K562 (cell line): ENCODE measurements around the gene TMEM131L. TPM values are rescaled to one million over a fixed set of nuclear protein-coding genes. Genes with fewer than 3 reads are reported as not detected.

Experiments used
- BRF1 ChIP-seq: IDR thresholded peaks from 3 replicates; pipeline ENCODE4 v1.6.1; 2011; ENCODE audit warnings: borderline replicate concordance, mild to moderate bottlenecking; ENCODE audit not compliant: insufficient read length; ENCODE audit errors: extremely low read depth
- E2F4 ChIP-seq: sonication (generic); formaldehyde crosslinking; IDR thresholded peaks from 2 replicates; pipeline ENCODE4 v1.8.0; 2022; ENCODE audit warnings: mild to moderate bottlenecking, low read depth, missing genetic modification reagents
- MLX ChIP-seq, 2 experiments: fragments of 450-650 bp in 1 of 2; sonication (generic) in 1 of 2; formaldehyde crosslinking; conservative IDR thresholded peaks; 2 replicates each; pipeline versions ENCODE4 v1.4.0 to v1.8.1; 2020 to 2022; ENCODE audit warnings: mild to moderate bottlenecking in 1 of 2, missing genetic modification reagents in 1 of 2
- NCOA1 ChIP-seq: fragments of 450-650 bp; IDR thresholded peaks from 2 replicates; pipeline ENCODE4 v1.6.1; 2016; ENCODE audit warnings: low read depth
- NONO ChIP-seq, 2 experiments: fragments of 200-400 bp in 1 of 2; fragments of 450-650 bp in 1 of 2; formaldehyde crosslinking in 1 of 2; IDR thresholded peaks; 2 replicates each; pipeline ENCODE4 v1.6.1; 2017; ENCODE audit warnings: low read depth in 2 of 2, mild to moderate bottlenecking in 2 of 2, moderate library complexity in 2 of 2, low read length in 1 of 2
- NR2F6 ChIP-seq: fragments of 450-650 bp; formaldehyde crosslinking; IDR thresholded peaks from 2 replicates; pipeline ENCODE4 v1.4.0; 2020; ENCODE audit warnings: mild to moderate bottlenecking
- PYGO2 ChIP-seq: fragments of 450-650 bp; IDR thresholded peaks from 2 replicates; pipeline ENCODE4 v1.6.1; 2016; ENCODE audit warnings: mild to moderate bottlenecking, missing genetic modification characterization, moderate library complexity, missing compliant biosample characterization
- SMARCA4 ChIP-seq: fragments of 450-650 bp; IDR thresholded peaks from 2 replicates; pipeline ENCODE4 v1.6.1; 2016
- TGIF2 ChIP-seq: sonication (generic); formaldehyde crosslinking; IDR thresholded peaks from 2 replicates; pipeline ENCODE4 v1.8.1; 2022; ENCODE audit warnings: mild to moderate bottlenecking, missing genetic modification reagents, moderate library complexity
- U2AF2 ChIP-seq: fragments of 200-400 bp; formaldehyde crosslinking; optimal IDR thresholded peaks from 2 replicates; pipeline ENCODE3; 2017; ENCODE audit warnings: low read depth, mild to moderate bottlenecking, low read length
- ZBED1 ChIP-seq: IDR thresholded peaks from 2 replicates; pipeline ENCODE4 v1.6.1; 2014
- ZNF274 ChIP-seq: IDR thresholded peaks from 2 replicates; pipeline ENCODE4 v1.6.1; 2011; ENCODE audit warnings: low read depth, mild to moderate bottlenecking, low read length, moderate library complexity, borderline replicate concordance
- ZNF57 ChIP-seq: fragments of 450-650 bp; formaldehyde crosslinking; IDR thresholded peaks from 2 replicates; pipeline ENCODE4 v1.4.0; 2020; ENCODE audit warnings: mild to moderate bottlenecking, moderate library complexity
- ZNF785 ChIP-seq: fragments of 250-450 bp; sonication (Bioruptor Pico); IDR thresholded peaks from 2 replicates; pipeline ENCODE4 v1.4.0; 2020; ENCODE audit warnings: mild to moderate bottlenecking
- ZNF79 ChIP-seq: fragments of 250-450 bp; sonication (Bioruptor Pico); IDR thresholded peaks from 2 replicates; pipeline ENCODE4 v1.4.0; 2020; ENCODE audit warnings: low read depth, mild to moderate bottlenecking, moderate library complexity
- polyA plus RNA-seq, 8 experiments: library from polyadenylated mRNA; depleted of rRNA in 4 of 8; stranded (reverse) in 5 of 8; unstranded in 3 of 8; fragments of >200 nt; fragmentation: Nextera tagmentation in 2 of 8; fragmentation: Illumina TruSeq in 1 of 8; extraction: Ambion mirVana in 2 of 8; extraction: Trizol in 1 of 8; gene quantifications; 2 replicates each; pipeline versions ENCODE4 v1.2.1 to v1.2.3, GENCODE V29; 2011 to 2014; ENCODE audit warnings: inconsistent platforms in 1 of 8, missing spikeins in 1 of 8
- total RNA-seq, 7 experiments: library from RNA; depleted of rRNA in 6 of 7; stranded (reverse); fragments of >200 nt in 6 of 7; fragmentation: Illumina TruSeq in 2 of 7; extraction: Trizol in 2 of 7; gene quantifications; 2 replicates each; pipeline versions ENCODE4 v1.2.1 to v1.2.3, GENCODE V29; 2011 to 2021; ENCODE audit warnings: low replicate concordance in 1 of 7
- TF ChIP-seq, protein P1 (sequence below): sonication (generic); formaldehyde crosslinking; IDR thresholded peaks from 2 replicates; pipeline ENCODE4 v1.5.0; 2020; ENCODE audit warnings: missing genetic modification reagents
- TF ChIP-seq, protein P2 (sequence below): fragments of 450-650 bp; formaldehyde crosslinking; IDR thresholded peaks from 2 replicates; pipeline ENCODE4 v1.4.0; 2020; ENCODE audit warnings: mild to moderate bottlenecking, moderate library complexity
- TF ChIP-seq, protein P3 (sequence below), 2 experiments: fragments of 450-650 bp in 1 of 2; sonication (generic) in 1 of 2; formaldehyde crosslinking in 1 of 2; IDR thresholded peaks in 1 of 2; conservative IDR thresholded peaks in 1 of 2; 2 replicates each; pipeline versions ENCODE4 v1.6.1 to v1.8.1; 2016 to 2023; ENCODE audit warnings: mild to moderate bottlenecking in 2 of 2, moderate library complexity in 2 of 2, inconsistent platforms in 1 of 2, missing genetic modification reagents in 1 of 2

Gene TMEM131L
- total and polyA plus RNA-seq, 9 of the 15 experiments (the other 6 are each of a cell fraction or from before 2014, with no cell fraction given) = 1.2 to 20.8 (median 12.9) TPM

GRCh38 chr4:153520801-153521329, 54.7 kb downstream of the TMEM131L start (continued):
- TF ChIP-seq, protein P1, sequence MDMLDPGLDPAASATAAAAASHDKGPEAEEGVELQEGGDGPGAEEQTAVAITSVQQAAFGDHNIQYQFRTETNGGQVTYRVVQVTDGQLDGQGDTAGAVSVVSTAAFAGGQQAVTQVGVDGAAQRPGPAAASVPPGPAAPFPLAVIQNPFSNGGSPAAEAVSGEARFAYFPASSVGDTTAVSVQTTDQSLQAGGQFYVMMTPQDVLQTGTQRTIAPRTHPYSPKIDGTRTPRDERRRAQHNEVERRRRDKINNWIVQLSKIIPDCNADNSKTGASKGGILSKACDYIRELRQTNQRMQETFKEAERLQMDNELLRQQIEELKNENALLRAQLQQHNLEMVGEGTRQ (CRISPR knock-in tag) = no peak
- no peak for TF ChIP-seq ZNF57 (CRISPR knock-in tag)
- TF ChIP-seq TGIF2 = no peak
- TF ChIP-seq E2F4 (CRISPR knock-in tag) = no peak
- TF ChIP-seq PYGO2 (tag) = no peak
- no peak for TF ChIP-seq U2AF2
- TF ChIP-seq ZNF79 = no peak
- no peak for TF ChIP-seq NONO (IDR thresholded peaks at IDR 0.05; ENCODE audit: low read depth in 2 of 2, low read length in 1 of 2)
- no peak for TF ChIP-seq BRF1
- no peak for TF ChIP-seq ZBED1
- TF ChIP-seq NCOA1 = no peak
- no peak for TF ChIP-seq MLX (CRISPR knock-in tag; conservative IDR thresholded peaks at IDR 0.05)
- TF ChIP-seq ZNF274 = no peak
- no peak for TF ChIP-seq ZNF785
- TF ChIP-seq, protein P2, sequence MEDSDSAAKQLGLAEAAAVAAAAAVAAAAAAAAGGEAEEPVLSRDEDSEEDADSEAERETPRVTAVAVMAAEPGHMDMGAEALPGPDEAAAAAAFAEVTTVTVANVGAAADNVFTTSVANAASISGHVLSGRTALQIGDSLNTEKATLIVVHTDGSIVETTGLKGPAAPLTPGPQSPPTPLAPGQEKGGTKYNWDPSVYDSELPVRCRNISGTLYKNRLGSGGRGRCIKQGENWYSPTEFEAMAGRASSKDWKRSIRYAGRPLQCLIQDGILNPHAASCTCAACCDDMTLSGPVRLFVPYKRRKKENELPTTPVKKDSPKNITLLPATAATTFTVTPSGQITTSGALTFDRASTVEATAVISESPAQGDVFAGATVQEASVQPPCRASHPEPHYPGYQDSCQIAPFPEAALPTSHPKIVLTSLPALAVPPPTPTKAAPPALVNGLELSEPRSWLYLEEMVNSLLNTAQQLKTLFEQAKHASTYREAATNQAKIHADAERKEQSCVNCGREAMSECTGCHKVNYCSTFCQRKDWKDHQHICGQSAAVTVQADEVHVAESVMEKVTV (CRISPR knock-in tag) = no peak
- TF ChIP-seq, protein P3, sequence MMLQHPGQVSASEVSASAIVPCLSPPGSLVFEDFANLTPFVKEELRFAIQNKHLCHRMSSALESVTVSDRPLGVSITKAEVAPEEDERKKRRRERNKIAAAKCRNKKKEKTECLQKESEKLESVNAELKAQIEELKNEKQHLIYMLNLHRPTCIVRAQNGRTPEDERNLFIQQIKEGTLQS (IDR thresholded peaks at IDR 0.05) = no peak
- TF ChIP-seq, protein P3 (CRISPR knock-in tag; conservative IDR thresholded peaks at IDR 0.05) = no peak
- TF ChIP-seq NR2F6 (CRISPR knock-in tag) = no peak
- TF ChIP-seq SMARCA4 = peak; percentile 21; the same call in 1 of the 2 replicates
